Measurements from ENCODE around the gene PACS1. TPM values are rescaled to one million over a fixed set of nuclear protein-coding genes. Genes with fewer than 3 reads are reported as not detected.

Gene PACS1
- polyA plus RNA-seq, 1 of the 3 experiments (the other 2 are of a cell fraction) = 37.3 TPM

DNA sequence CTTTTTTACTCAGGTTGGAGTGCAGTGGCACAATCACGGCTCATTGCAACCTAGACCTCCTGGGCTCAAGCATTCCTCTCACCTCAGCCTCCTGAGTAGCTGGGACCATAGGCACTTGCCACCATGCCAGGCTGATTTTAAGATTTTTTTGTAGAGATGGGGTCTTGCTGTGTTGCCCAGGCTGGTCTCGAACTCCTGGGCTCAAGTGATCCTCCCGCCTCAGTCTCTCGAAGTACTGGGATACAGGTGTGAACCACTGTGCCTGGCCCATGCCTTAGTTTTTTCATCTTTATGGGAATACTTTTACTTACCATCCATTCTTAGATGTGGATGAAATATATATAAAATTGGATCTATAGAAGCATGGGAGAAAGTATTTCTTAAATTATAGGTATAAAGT, 5.2 kb downstream of the PACS1 start:
- no peak for DNase-seq
- Histone ChIP-seq H3K4me3 (ENCODE audit: low read depth in 2 of 2, low read length in 1 of 2) (no peak overlapping the region), H2AFZ (ENCODE audit: low read depth) (no peak overlapping the region), H4K20me1 (ENCODE audit: insufficient read depth) (peaks cover 38% of the 10 kb centered on the region), H3K36me3 (replicated peaks in 1 of 2; ENCODE audit: control insufficient read depth in 1 of 2, insufficient read depth in 2 of 2, low read length in 1 of 2) (peaks cover 24 to 25% of the 10 kb centered on the region in 2 experiments), H3K9me3 (no peaks in the 10 kb centered on the region), H3K27me3 (ENCODE audit: insufficient read depth) (no peaks in the 10 kb centered on the region), H3K4me1 (ENCODE audit: control insufficient read depth in 1 of 2, insufficient read depth in 2 of 2, low read depth in 1 of 2, low read length in 1 of 2) (peaks cover 12 to 21% of the 10 kb centered on the region in 2 experiments; a peak in 3 of 4 replicates), H3K79me2 (ENCODE audit: insufficient read depth) (peaks cover 98% of the 10 kb centered on the region), H3K4me2 (no peak overlapping the region), H3K9me2 (no peaks in the 10 kb centered on the region), H3F3A (replicated peaks; ENCODE audit: insufficient read depth) (peaks cover 26% of the 10 kb centered on the region), H3K27ac (ENCODE audit: low read depth in 2 of 2, low read length in 1 of 2) (no peak overlapping the region), H3K9ac (no peak overlapping the region)
- CTCF ChIA-PET = interaction anchor here (1.1 to 8.2 kb wide), 3 partner anchors 8 to 60 kb away, joined by 5 to 74 read pairs (median 5); no protein-coding TSS in a partner anchor
- POLR2A ChIA-PET = no interaction called here
- no peak for TF ChIP-seq POLR2AphosphoS5 (IDR thresholded peaks at IDR 0.05; ENCODE audit: low read depth, low read length)
- TF ChIP-seq TAF1 (IDR thresholded peaks at IDR 0.05; ENCODE audit: borderline replicate concordance, low read depth, low read length) = no peak
- no peak for TF ChIP-seq RAD21 (IDR thresholded peaks at IDR 0.05; ENCODE audit: low read length)
- TF ChIP-seq EZH2phosphoT487 (IDR thresholded peaks at IDR 0.05; ENCODE audit: borderline replicate concordance, low read depth) = no peak
- TF ChIP-seq, protein P1, sequence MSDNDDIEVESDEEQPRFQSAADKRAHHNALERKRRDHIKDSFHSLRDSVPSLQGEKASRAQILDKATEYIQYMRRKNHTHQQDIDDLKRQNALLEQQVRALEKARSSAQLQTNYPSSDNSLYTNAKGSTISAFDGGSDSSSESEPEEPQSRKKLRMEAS (IDR thresholded peaks at IDR 0.05; ENCODE audit: low read depth) = no peak
- no peak for TF ChIP-seq NFIC (IDR thresholded peaks at IDR 0.05; ENCODE audit: borderline replicate concordance)
- WGBS (ENCODE audit: low lambda C conversion rate) = 88% methylated on average over 4 of the region's 4 CpGs

DNA sequence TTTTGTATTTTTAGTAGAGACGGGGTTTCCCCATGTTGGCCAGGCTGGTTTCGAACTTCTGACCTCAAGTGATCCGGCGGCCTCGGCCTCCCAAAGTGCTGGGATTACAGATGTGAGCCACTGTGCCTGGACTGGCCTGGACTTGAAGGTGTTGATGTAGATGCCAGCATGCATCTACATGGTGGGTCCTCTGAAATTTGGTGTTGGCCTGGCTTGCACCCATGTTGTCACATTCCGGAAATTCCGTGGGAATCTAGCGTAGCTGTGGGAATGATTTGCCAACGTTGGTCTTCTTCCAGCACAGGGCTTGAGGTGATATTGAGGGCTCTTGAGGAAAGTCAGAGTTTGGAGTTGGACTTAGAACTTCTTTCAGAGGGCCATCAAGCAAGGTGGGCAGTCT, 6.5 kb downstream of the PACS1 start:
- Histone ChIP-seq H3K27me3 (ENCODE audit: insufficient read depth) (no peaks in the 10 kb centered on the region), H3K4me3 (ENCODE audit: low read depth in 2 of 2, low read length in 1 of 2) (no peak overlapping the region), H3K36me3 (replicated peaks in 1 of 2; ENCODE audit: control insufficient read depth in 1 of 2, insufficient read depth in 2 of 2, low read length in 1 of 2) (peaks cover 24 to 25% of the 10 kb centered on the region in 2 experiments), H3K9me3 (no peaks in the 10 kb centered on the region), H3K79me2 (ENCODE audit: insufficient read depth) (peaks cover 100% of the 10 kb centered on the region), H3F3A (replicated peaks; ENCODE audit: insufficient read depth) (peaks cover 26% of the 10 kb centered on the region), H2AFZ (ENCODE audit: low read depth) (no peak overlapping the region), H3K27ac (ENCODE audit: low read depth in 2 of 2, low read length in 1 of 2) (no peak overlapping the region), H3K4me1 (ENCODE audit: control insufficient read depth in 1 of 2, insufficient read depth in 2 of 2, low read depth in 1 of 2, low read length in 1 of 2) (peaks cover 24 to 28% of the 10 kb centered on the region in 2 experiments), H4K20me1 (ENCODE audit: insufficient read depth) (peaks cover 39% of the 10 kb centered on the region), H3K4me2 (no peak overlapping the region), H3K9ac (no peak overlapping the region), H3K9me2 (no peaks in the 10 kb centered on the region)
- ChIA-PET POLR2A (no interaction called here), CTCF (interaction anchor here (1.1 to 1.5 kb wide), 4 partner anchors 9 to 57 kb away, joined by 4 to 5 read pairs (median 5); partner anchors contain the start of gene SF3B2)
- no peak for DNase-seq
- no peak for TF ChIP-seq FOXM1 (IDR thresholded peaks at IDR 0.05; ENCODE audit: low read depth)
- no peak for TF ChIP-seq RAD21 (IDR thresholded peaks at IDR 0.05; ENCODE audit: low read length)
- TF ChIP-seq GABPA (IDR thresholded peaks at IDR 0.05; ENCODE audit: low read depth) = no peak
- TF ChIP-seq SMC3 (IDR thresholded peaks at IDR 0.05; ENCODE audit: low read depth, low read length) = no peak
- no peak for TF ChIP-seq NRF1 (IDR thresholded peaks at IDR 0.05; ENCODE audit: low read depth, low read length)
- TF ChIP-seq TEAD4 (IDR thresholded peaks at IDR 0.05; ENCODE audit: borderline replicate concordance, insufficient read depth) = no peak
- no peak for TF ChIP-seq TCF12 (IDR thresholded peaks at IDR 0.05)
- no peak for TF ChIP-seq MEF2A (IDR thresholded peaks at IDR 0.05; ENCODE audit: borderline replicate concordance, low read depth)
- TF ChIP-seq, protein P2, sequence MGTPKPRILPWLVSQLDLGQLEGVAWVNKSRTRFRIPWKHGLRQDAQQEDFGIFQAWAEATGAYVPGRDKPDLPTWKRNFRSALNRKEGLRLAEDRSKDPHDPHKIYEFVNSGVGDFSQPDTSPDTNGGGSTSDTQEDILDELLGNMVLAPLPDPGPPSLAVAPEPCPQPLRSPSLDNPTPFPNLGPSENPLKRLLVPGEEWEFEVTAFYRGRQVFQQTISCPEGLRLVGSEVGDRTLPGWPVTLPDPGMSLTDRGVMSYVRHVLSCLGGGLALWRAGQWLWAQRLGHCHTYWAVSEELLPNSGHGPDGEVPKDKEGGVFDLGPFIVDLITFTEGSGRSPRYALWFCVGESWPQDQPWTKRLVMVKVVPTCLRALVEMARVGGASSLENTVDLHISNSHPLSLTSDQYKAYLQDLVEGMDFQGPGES (IDR thresholded peaks at IDR 0.05; ENCODE audit: low read depth, low read length) = no peak
- no peak for TF ChIP-seq ELF1 (IDR thresholded peaks at IDR 0.05)
- no peak for TF ChIP-seq POLR2AphosphoS5 (IDR thresholded peaks at IDR 0.05; ENCODE audit: low read depth, low read length)
- TF ChIP-seq, protein P3, sequence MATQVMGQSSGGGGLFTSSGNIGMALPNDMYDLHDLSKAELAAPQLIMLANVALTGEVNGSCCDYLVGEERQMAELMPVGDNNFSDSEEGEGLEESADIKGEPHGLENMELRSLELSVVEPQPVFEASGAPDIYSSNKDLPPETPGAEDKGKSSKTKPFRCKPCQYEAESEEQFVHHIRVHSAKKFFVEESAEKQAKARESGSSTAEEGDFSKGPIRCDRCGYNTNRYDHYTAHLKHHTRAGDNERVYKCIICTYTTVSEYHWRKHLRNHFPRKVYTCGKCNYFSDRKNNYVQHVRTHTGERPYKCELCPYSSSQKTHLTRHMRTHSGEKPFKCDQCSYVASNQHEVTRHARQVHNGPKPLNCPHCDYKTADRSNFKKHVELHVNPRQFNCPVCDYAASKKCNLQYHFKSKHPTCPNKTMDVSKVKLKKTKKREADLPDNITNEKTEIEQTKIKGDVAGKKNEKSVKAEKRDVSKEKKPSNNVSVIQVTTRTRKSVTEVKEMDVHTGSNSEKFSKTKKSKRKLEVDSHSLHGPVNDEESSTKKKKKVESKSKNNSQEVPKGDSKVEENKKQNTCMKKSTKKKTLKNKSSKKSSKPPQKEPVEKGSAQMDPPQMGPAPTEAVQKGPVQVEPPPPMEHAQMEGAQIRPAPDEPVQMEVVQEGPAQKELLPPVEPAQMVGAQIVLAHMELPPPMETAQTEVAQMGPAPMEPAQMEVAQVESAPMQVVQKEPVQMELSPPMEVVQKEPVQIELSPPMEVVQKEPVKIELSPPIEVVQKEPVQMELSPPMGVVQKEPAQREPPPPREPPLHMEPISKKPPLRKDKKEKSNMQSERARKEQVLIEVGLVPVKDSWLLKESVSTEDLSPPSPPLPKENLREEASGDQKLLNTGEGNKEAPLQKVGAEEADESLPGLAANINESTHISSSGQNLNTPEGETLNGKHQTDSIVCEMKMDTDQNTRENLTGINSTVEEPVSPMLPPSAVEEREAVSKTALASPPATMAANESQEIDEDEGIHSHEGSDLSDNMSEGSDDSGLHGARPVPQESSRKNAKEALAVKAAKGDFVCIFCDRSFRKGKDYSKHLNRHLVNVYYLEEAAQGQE (IDR thresholded peaks at IDR 0.05; ENCODE audit: low read depth, low read length) = no peak
- 89% methylated on average over 9 of the region's 9 CpGs for WGBS (ENCODE audit: low lambda C conversion rate)

Data from SK-N-SH (cell line).